Thoracic aorta (tissue), 2 donors: ENCODE results near the gene DISC1. TPM values are rescaled to one million over a fixed set of nuclear protein-coding genes. Genes with fewer than 3 reads are reported as not detected.
"Not testable (repeated sequence)": the region's sequence is repeated elsewhere in the genome, so short reads cannot be mapped to it uniquely, and the experiment has no call there.

Source experiments
- ATAC-seq: fragments of 150-250 bp; one replicate; pipeline ENCODE4 v1.8.0; 2017; ENCODE audit warnings: low read depth; ENCODE audit not compliant: insufficient number of reproducible peaks, low FRiP score
- DNase-seq: peaks from one replicate; pipeline ENCODE4 v3.0.0-alpha.2; 2020; ENCODE audit warnings: low spot score
- H3K27ac ChIP-seq, 2 donors: fragments of 200-600 bp; sonication (generic); 1 replicate in 1 of 2; 2 replicates in 1 of 2; pipeline ENCODE4 v1.5.1; 2016; ENCODE audit warnings: mild to moderate bottlenecking in 2 of 2, moderate library complexity in 2 of 2
- H3K27me3 ChIP-seq: fragments of 200-600 bp; sonication (generic); replicated peaks from 2 replicates; pipeline ENCODE4 v1.6.0; 2016; ENCODE audit warnings: mild to moderate bottlenecking; ENCODE audit not compliant: insufficient read depth
- H3K36me3 ChIP-seq: fragments of 200-600 bp; sonication (generic); one replicate; pipeline ENCODE4 v1.5.1; 2016
- H3K4me1 ChIP-seq, 2 donors: fragments of 200-600 bp; sonication (generic); 1 replicate in 1 of 2; 2 replicates in 1 of 2; pipeline versions ENCODE4 v1.5.1 to v1.6.0; 2016; ENCODE audit warnings: low read depth in 2 of 2, mild to moderate bottlenecking in 1 of 2; ENCODE audit not compliant: control insufficient read depth in 1 of 2
- H3K4me3 ChIP-seq: fragments of 200-600 bp; sonication (generic); 2 replicates; pipeline ENCODE4 v1.5.1; 2016; ENCODE audit warnings: mild to moderate bottlenecking
- H3K9me3 ChIP-seq: fragments of 200-600 bp; sonication (generic); 2 replicates; pipeline ENCODE4 v1.5.1; 2016
- CTCF ChIP-seq: fragments of 200-600 bp; sonication (generic); IDR thresholded peaks from one replicate; pipeline ENCODE4 v1.5.1; 2019; ENCODE audit warnings: antibody characterized with exemption
- total RNA-seq, 2 donors: library from RNA; depleted of rRNA; stranded (reverse); fragments of >200 nt; gene quantifications; one replicate each; pipeline versions ENCODE4 v1.1.0 to v1.2.3, GENCODE V29; 2016

DISC1 gene
- total RNA-seq, 2 donors from 2014 or later, result 13.1 to 26.9 TPM

GRCh38 chr1:231724876-231725647 lies 98.5 kb downstream of the DISC1 start:
- no peak for DNase-seq
- no peaks in the 10 kb centered on the region for H3K27me3 ChIP-seq
- H3K9me3 ChIP-seq, result no peaks in the 10 kb centered on the region
- H3K27ac ChIP-seq, result no peak overlapping the region
- H3K36me3 ChIP-seq, result no peaks in the 10 kb centered on the region
- no peak for ATAC-seq
- no peak overlapping the region for H3K4me3 ChIP-seq
- peaks cover 0 to 5% of the 10 kb centered on the region in 2 donors for H3K4me1 ChIP-seq
- TF ChIP-seq CTCF, result no peak

GRCh38 chr1:231727171-231727570 lies 100.6 kb downstream of the DISC1 start:
- Histone ChIP-seq H3K4me3 (no peak overlapping the region), H3K4me1 (peaks cover 0 to 5% of the 10 kb centered on the region in 2 donors), H3K27ac (no peak overlapping the region), H3K36me3 (no peaks in the 10 kb centered on the region), H3K27me3 (no peaks in the 10 kb centered on the region), H3K9me3 (no peaks in the 10 kb centered on the region)
- no peak for TF ChIP-seq CTCF
- DNase-seq (no peak), ATAC-seq (no peak)

GRCh38 chr1:231728987-231729386 lies 102.4 kb downstream of the DISC1 start:
- H3K4me3 ChIP-seq, H3K27ac ChIP-seq, H3K36me3 ChIP-seq, ATAC-seq, H3K27me3 ChIP-seq, DNase-seq, H3K4me1 ChIP-seq, H3K9me3 ChIP-seq: not testable (repeated sequence)

- Histone ChIP-seq H3K36me3 (no peaks in the 10 kb centered on the region), H3K27me3 (no peaks in the 10 kb centered on the region), H3K4me3 (no peak overlapping the region), H3K9me3 (no peaks in the 10 kb centered on the region), H3K4me1 (peaks cover 0 to 5% of the 10 kb centered on the region in 2 donors), H3K27ac (no peak overlapping the region)
- ATAC-seq (no peak), DNase-seq (no peak)
- TF ChIP-seq CTCF, result no peak
Measured at GRCh38 chr1:231729544-231729943, 103.0 kb downstream of the DISC1 start.

- no peak overlapping the region for H3K4me3 ChIP-seq
- no peaks in the 10 kb centered on the region for H3K27me3 ChIP-seq
- DNase-seq (no peak), ATAC-seq (no peak)
- no peaks in the 10 kb centered on the region for H3K9me3 ChIP-seq
- no peaks in the 10 kb centered on the region for H3K36me3 ChIP-seq
- H3K27ac ChIP-seq, result no peak overlapping the region
- peaks cover 0 to 5% of the 10 kb centered on the region in 2 donors for H3K4me1 ChIP-seq
- no peak for TF ChIP-seq CTCF
Measured at GRCh38 chr1:231731268-231731667, 104.7 kb downstream of the DISC1 start.

- Histone ChIP-seq H3K27me3 (no peaks in the 10 kb centered on the region), H3K4me3 (no peak overlapping the region), H3K36me3 (no peaks in the 10 kb centered on the region), H3K27ac (no peak overlapping the region), H3K9me3 (no peaks in the 10 kb centered on the region), H3K4me1 (peaks cover 0 to 5% of the 10 kb centered on the region in 2 donors)
- TF ChIP-seq CTCF, result no peak
- DNase-seq (no peak), ATAC-seq (no peak)
Measured at GRCh38 chr1:231733063-231733462, 106.5 kb downstream of the DISC1 start.
